Thoracic aorta (tissue), 2 donors: Measurements from ENCODE around the gene ZNF646. TPM values are rescaled to one million over a fixed set of nuclear protein-coding genes. Genes with fewer than 3 reads are reported as not detected.

Source experiments
- ATAC-seq: fragments of 150-250 bp; one replicate; pipeline ENCODE4 v1.8.0; 2017; ENCODE audit warnings: low read depth; ENCODE audit not compliant: insufficient number of reproducible peaks, low FRiP score
- DNase-seq: peaks from one replicate; pipeline ENCODE4 v3.0.0-alpha.2; 2020; ENCODE audit warnings: low spot score
- H3K27ac ChIP-seq, 2 donors: fragments of 200-600 bp; sonication (generic); 1 replicate in 1 of 2; 2 replicates in 1 of 2; pipeline ENCODE4 v1.5.1; 2016; ENCODE audit warnings: mild to moderate bottlenecking in 2 of 2, moderate library complexity in 2 of 2
- H3K27me3 ChIP-seq: fragments of 200-600 bp; sonication (generic); replicated peaks from 2 replicates; pipeline ENCODE4 v1.6.0; 2016; ENCODE audit warnings: mild to moderate bottlenecking; ENCODE audit not compliant: insufficient read depth
- H3K36me3 ChIP-seq: fragments of 200-600 bp; sonication (generic); one replicate; pipeline ENCODE4 v1.5.1; 2016
- H3K4me1 ChIP-seq, 2 donors: fragments of 200-600 bp; sonication (generic); 1 replicate in 1 of 2; 2 replicates in 1 of 2; pipeline versions ENCODE4 v1.5.1 to v1.6.0; 2016; ENCODE audit warnings: low read depth in 2 of 2, mild to moderate bottlenecking in 1 of 2; ENCODE audit not compliant: control insufficient read depth in 1 of 2
- H3K4me3 ChIP-seq: fragments of 200-600 bp; sonication (generic); 2 replicates; pipeline ENCODE4 v1.5.1; 2016; ENCODE audit warnings: mild to moderate bottlenecking
- H3K9me3 ChIP-seq: fragments of 200-600 bp; sonication (generic); 2 replicates; pipeline ENCODE4 v1.5.1; 2016
- CTCF ChIP-seq: fragments of 200-600 bp; sonication (generic); IDR thresholded peaks from one replicate; pipeline ENCODE4 v1.5.1; 2019; ENCODE audit warnings: antibody characterized with exemption
- total RNA-seq, 2 donors: library from RNA; depleted of rRNA; stranded (reverse); fragments of >200 nt; gene quantifications; one replicate each; pipeline versions ENCODE4 v1.1.0 to v1.2.3, GENCODE V29; 2016

ZNF646 gene
- total RNA-seq, 2 donors from 2014 or later = 10.2 to 17.9 TPM

GRCh38 chr16:31043352-31043751 is 30.9 kb upstream of the ZNF646 start:
- Histone ChIP-seq H3K4me3 (no peak overlapping the region), H3K27ac (no peak overlapping the region), H3K36me3 (peaks cover 28% of the 10 kb centered on the region), H3K9me3 (no peaks in the 10 kb centered on the region), H3K4me1 (no peaks in the 10 kb centered on the region), H3K27me3 (no peaks in the 10 kb centered on the region)
- ATAC-seq (no peak), DNase-seq (no peak)
- no peak for TF ChIP-seq CTCF

- H3K9me3 ChIP-seq = no peaks in the 10 kb centered on the region
- H3K4me1 ChIP-seq = no peaks in the 10 kb centered on the region
- DNase-seq = no peak
- ATAC-seq = no peak
- H3K27ac ChIP-seq = no peak overlapping the region
- no peak for TF ChIP-seq CTCF
- H3K4me3 ChIP-seq = no peak overlapping the region
- H3K36me3 ChIP-seq = peaks cover 22% of the 10 kb centered on the region
- H3K27me3 ChIP-seq = no peaks in the 10 kb centered on the region
Observed at GRCh38 chr16:31043898-31044481, 30.2 kb upstream of the ZNF646 start.

- H3K27me3 ChIP-seq = no peaks in the 10 kb centered on the region
- no peaks in the 10 kb centered on the region for H3K9me3 ChIP-seq
- no peak for TF ChIP-seq CTCF
- H3K4me3 ChIP-seq = no peak overlapping the region
- no peaks in the 10 kb centered on the region for H3K36me3 ChIP-seq
- no peak overlapping the region for H3K27ac ChIP-seq
- ATAC-seq (no peak), DNase-seq (no peak)
- no peaks in the 10 kb centered on the region for H3K4me1 ChIP-seq
Observed at GRCh38 chr16:31050280-31051030, 23.8 kb upstream of the ZNF646 start.

- H3K4me1 ChIP-seq = no peaks in the 10 kb centered on the region
- H3K36me3 ChIP-seq = no peaks in the 10 kb centered on the region
- DNase-seq = no peak
- no peak overlapping the region for H3K27ac ChIP-seq
- no peaks in the 10 kb centered on the region for H3K9me3 ChIP-seq
- H3K27me3 ChIP-seq = no peaks in the 10 kb centered on the region
- no peak overlapping the region for H3K4me3 ChIP-seq
- ATAC-seq = no peak
- no peak for TF ChIP-seq CTCF
Observed at GRCh38 chr16:31052114-31052513, 22.1 kb upstream of the ZNF646 start.

- no peak for TF ChIP-seq CTCF
Observed at GRCh38 chr16:31055613-31056012, 18.6 kb upstream of the ZNF646 start.

More at GRCh38 chr16:31055613-31056012, 18.6 kb upstream of the ZNF646 start:
- DNase-seq (no peak), ATAC-seq (no peak)
- Histone ChIP-seq H3K4me3 (no peak overlapping the region), H3K9me3 (no peaks in the 10 kb centered on the region), H3K27me3 (no peaks in the 10 kb centered on the region), H3K27ac (no peak overlapping the region), H3K36me3 (peaks cover 2% of the 10 kb centered on the region), H3K4me1 (no peaks in the 10 kb centered on the region)
